ENCODE data around the gene KCNE2.

KCNE2 gene, protein sequence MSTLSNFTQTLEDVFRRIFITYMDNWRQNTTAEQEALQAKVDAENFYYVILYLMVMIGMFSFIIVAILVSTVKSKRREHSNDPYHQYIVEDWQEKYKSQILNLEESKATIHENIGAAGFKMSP

DNA sequence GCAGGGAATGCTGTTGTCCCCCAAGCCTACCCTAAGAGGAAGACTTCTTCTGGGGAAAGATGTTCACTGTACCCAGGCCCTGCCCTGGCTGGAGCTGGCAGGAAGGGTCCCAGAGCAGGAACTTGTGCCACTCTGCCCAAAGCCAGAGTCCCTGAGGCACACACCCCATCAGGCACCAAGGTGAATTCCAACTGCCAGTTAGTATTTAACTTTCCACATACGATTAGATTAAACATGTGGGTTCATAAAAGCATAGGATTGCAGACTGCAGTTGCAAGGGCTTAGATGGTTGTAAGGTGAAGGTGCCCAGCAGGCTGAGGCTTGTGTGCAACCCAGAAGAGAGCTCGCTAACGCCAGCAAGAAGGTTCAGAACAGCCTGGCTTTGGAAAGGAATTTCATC, at the start of gene KCNE2:
Gene KCNE2 (plus strand): TSS at position 274 of the 400 bp plus-strand sequence. CDS start 6,473 bp downstream, outside the sequence.
- DNase-seq: no peak

GRCh38 chr21:34319585-34319984, 44.2 kb upstream of the KCNE2 start:
- DNase-seq: no peak

DNA sequence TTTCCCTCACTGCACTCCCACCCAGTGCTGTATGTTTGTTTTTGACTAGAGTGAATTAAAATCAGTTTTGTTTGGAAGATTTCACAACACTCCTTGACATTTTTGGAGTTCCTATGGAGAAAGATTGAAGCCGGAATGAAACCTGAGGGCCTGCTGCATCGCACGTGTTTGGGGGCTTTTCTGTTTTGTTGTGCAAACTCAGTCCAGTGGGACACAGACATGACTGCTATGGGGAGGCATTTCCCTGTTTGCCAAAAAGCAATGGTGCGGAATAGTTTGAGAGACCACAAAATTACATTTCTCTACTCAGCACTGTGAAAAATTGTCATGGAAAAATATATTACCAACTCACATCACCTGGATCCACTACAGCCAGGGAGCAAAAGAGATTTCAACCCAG, 43.8 kb upstream of the KCNE2 start:
- no peak for DNase-seq

DNA sequence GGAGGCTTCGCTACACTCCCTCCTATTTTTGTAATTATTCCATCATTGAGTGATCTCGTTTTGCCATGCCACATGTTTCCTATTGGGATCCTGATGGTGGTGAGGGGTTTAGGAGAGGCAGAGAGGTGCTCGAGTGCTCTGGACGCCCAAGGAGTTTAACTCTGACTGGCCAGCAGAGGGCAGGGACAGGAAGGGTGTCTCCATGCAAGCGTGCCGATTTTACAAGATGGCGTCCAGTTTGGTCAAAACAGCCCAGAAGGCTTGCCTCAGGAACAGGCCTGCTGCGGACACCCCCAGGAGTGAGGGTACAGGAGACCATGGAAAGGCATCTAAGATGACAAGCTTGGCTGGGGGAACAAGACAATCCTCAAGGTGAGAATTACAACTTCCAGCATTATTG, 33.8 kb upstream of the KCNE2 start:
- DNase-seq: no peak

DNA sequence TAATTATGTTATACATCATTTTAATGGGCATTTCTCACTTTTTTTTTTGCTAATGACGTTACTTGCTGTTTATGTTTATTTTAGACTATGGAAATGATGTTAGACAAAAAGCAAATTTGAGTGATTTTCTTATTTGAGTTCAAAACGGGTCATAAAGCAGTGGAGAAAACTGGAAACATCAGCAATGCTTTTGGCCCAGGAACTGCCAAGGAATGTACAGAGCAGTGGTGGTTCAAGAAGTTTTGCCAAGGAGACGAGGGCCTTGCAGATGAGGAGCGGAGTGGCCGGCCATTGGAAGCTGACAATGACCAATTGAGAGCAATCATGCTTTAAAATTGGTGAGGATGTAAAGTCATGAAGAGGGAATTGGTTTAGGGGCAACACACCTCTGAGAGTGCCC, 32.1 kb upstream of the KCNE2 start:
- DNase-seq: no peak

GRCh38 chr21:34332347-34332746, 31.5 kb upstream of the KCNE2 start:
- DNase-seq: no peak

GRCh38 chr21:34333121-34333739, 30.6 kb upstream of the KCNE2 start:
- DNase-seq: no peak

- no peak for DNase-seq
Observed at GRCh38 chr21:34335316-34335715, 28.5 kb upstream of the KCNE2 start.

DNA sequence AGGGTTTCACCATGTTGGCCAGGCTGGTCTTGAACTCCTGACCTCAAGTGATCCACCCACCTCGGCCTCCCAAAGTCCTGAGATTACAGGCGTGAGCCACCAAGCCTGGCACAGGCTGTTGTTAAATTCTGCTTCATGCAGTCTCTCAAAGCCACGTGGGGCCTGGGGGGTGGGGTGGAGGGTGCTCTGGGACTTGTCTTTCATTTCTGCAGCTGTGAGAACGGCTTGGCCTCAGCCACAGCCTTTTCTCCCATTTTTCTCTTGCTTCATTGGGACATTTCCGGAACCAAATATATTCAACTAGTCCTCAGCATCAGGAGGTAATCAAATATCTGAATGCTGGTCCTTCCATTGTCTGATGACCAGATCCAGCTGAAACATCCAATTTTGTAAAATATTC, 27.6 kb upstream of the KCNE2 start:
- no peak for DNase-seq

DNA sequence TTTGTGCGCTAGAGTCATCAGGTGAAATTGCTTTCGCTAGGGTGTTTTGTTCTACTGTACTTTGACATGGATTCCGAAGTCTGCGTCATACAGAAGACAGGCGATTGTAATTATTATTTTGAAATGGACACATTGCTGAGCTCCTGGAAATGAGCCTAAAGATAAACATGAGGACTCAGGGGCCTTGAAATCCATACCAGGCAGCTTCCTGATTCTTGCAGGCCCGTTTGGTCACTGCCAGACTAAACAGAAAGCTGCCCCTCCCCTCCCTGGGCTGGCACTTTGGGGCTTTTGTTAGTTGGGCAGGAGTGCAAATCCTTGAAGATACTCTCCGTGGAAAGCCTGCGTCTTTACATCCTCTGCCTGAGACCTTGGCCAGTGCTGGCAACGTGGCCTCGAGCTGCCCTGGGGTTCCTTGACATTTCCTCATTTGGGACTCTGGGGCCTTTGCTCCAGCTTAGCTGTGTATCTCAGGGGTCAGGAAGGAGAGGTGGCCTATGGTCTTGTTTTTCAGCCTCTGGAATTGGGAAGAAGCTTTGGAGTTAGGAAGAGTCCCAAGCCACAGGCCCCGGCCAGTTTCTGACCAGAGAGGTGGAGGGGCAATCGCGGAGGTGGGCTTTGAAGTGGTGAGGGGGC, 26.9 kb upstream of the KCNE2 start:
- no peak for DNase-seq

GRCh38 chr21:34337741-34338140, 26.1 kb upstream of the KCNE2 start:
- no peak for DNase-seq

DNA sequence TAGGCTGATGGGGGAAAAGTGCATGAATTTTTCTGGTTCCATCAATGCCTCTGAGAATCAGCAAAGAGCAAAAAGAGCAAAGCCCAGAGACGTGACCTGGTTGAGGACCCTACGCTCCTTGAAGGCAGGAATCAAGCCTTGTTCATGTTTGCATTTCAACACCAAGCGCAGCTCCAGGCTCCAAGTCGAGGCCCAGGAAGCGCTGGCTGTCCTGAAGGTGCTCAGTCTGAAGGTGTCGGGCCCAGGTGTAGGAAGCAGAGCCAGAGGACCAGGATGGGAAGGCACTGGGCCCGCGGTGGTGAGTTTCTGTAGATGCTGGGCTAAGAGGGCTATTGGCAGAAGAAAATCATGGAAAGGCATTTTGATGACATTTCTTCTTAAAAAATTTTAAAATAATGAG, 25.6 kb upstream of the KCNE2 start:
- DNase-seq: no peak

DNA sequence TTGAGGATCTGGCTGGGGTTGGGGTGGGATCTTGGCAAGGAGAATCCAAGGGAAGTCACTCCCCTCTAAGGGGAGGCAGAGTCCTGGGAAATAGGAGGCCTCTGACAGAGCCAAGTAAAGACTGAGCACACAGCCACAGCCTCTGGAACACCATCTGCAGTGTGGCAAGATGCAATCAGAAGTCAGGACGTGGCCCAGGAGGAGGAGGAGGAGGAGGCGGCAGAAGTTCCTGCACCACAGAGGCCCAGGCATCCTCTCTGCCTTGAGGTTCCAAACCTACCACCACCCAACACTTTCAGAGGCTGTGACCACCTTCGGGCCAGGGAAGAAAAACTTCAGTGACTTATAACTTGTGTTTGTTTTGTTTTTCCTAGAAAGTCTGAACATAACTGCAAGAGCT, 23.7 kb upstream of the KCNE2 start:
- no peak for DNase-seq

DNA sequence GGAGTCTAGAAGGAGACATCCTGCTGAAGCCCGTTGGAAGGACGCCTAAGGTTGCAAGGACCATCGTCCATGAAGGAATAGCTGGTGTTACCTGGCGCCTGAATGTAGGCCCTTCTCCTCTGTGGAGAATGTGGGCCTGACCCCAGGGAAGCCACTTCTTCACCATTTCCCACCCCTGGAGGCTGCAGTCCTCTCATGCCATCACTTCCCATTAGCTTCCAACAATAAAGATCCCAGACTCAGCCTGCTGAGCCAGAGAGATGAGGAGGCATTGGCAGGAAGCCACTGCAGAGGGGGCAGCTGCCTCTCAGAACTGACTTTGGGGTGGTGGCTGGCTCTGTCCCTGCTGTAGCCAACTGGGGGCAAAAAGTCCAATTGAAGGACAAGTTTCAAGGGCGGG, 21.3 kb upstream of the KCNE2 start:
- no peak for DNase-seq

- DNase-seq: no peak
Observed at GRCh38 chr21:34343347-34343746, 20.5 kb upstream of the KCNE2 start.

DNA sequence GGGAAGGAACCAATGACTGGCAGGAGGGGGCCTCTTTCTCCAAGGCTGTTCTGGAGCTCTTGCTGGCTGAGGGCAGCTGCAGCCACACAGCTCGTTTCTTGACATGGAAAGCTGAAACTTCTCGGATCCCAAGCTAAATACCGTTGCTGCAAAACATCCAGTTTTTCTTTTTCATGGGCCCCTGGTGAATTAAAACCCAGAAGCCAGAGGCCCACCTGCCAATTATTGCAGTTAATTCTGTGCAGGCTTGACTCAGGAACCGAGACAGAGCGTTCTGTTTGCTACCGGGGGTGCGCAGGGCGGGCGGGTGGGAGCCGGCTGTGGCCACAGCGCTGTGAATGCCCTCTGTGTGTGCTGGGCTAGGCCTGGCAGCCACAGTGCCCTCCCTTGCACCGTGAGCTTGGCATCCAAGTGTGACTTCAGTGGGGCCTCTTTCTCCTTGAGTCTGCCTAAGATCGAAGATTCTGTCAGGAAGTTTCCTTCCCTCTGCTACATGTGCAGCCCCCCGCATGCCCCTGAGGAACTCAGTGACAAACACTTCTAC, 19.9 kb upstream of the KCNE2 start:
- no peak for DNase-seq

DNA sequence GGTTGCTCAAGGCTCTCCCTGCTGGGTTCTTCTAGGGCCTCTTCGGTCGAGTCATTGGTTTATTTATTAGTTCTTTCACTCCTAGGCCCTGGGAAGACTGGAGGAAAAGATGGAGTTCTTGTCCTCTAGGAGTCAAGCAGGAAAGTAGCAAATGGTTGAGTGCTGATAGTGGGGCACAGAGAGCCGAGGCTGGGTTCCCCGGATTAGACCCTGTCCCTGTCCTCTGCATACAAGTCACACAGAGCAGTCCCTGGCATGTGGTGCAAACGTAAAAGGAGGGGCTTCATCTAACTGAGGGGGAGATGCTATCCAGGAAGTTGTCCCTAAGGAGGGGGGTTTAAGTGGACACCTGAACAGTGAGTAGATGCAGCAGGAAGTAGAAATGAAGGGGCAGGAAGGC, 19.2 kb upstream of the KCNE2 start:
- DNase-seq: no peak

DNA sequence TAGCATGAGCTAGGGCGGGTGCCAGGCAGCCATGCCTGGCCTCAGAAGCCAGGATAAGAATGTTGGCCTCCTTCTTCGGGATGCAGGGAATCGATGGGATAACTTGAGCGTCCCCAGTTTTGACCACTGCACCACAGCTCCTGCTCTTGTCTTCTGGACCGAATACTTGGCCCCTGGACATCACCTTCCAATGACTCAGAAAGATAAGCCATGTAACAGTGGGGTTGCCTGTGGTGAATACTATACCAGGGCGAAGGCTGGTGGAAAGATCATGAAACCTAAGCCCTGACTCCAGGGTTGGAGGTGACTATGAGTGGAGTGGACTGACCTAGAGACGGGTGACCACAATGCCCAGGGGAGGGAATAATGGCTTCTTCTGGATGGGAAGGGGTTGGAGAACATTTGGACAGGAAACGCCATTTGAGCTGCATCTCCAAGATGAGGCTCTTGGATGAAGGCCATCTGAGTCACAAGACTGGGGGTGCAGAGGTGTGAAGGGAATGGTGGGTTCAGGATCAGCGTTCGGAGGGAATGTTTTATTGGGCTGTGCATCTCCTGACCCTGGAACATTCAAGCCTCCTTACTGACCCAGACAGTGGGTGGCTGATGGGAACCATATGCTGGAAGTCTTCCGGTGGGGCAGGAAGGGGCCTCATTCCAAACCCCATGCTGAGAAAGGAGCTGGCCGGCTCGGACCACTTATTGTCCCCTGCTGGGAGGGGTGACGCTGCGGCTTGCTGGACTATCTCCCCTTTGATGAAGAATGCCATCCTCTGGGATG, 18.5 kb upstream of the KCNE2 start:
- DNase-seq: no peak

DNA sequence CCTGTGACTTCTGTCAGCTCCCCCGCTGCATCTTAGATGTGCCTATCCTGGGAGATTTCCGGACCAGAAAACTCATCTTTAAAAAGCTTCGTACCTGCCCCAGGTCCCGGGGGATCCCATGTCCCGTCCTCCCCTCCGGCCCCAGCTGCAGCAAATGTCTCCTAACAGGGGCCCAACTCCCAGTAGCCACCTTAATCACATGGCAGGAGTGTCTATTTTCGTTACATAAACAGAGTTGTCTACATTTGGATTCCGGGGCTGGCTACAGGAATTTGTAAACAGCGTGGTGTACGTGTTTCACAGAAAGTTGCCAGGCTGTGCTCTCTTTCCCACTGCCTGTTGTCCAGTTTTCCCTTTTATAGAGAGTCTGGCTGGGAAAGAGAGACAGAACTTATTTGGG, 17.9 kb upstream of the KCNE2 start:
- DNase-seq: no peak

DNA sequence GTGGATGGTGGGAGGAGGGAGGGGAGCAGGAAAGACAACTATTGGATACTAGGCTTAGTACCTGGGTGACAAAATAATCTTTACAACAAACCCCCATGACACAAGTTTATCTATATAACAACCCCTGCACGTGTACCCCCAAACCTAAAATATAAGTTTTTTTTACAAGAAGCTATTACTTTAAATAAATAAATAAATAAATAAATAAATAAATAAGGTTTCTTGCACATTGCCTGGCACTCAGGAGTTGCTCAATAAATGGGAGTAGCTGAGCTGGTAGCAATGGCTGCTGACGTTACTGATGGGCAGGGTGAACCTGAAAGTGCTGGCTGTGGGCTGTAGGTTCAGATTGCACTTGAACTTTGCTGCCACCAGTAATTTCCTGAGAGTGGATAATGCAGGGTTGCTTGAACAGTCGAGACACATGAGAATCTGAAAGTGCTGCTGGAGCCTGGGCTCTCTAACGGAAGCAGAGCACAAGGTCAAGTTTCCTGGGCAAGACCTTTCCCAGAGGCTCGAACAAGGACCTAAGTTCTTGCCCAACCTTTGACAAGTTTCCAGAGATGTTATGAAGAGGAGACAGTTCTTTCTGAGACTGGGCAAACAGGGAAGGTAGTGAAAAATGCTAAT, 14.8 kb upstream of the KCNE2 start:
- no peak for DNase-seq

DNA sequence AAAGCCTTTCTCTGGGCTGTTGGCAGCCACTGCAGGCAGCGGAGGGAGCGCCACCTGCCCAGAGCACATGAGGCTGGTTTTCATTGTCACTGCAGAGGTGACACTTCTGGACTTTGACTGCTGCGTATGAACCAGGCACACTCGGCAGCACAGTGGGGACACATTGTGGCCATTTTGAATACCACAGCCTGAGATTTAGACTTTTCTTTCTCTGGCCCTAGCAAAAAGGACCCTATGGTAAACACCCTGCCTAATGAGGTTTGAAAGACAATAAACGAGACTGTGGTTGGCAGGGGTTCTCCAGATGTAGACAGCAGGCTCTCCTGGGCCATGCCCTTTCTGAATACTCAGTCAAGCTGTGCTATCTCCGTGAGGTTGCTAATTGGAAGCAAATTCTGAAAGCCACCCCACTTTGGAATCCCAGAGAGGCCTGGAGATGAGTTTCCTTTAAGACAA, 12.0 kb upstream of the KCNE2 start:
- peak; percentile 87 for DNase-seq

DNA sequence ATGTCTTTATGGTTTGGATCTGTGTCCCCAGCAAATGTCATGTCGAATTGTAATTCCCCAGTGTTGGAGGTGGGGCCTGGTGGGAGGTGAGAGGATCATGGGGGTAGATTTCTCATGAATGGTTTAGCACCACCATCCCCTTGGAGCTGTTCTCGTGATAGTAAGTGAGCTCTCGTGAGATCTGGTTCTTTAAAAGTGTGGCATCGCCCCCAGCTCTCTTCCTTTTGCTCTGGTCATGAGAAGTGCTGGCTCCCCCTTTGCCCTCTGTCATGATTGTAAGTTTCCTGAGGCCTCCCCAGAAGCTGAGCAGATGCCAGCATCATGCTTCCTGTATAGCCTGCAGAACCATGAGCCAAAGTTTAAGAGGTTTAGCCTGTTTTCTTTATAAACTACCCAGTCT, 11.2 kb upstream of the KCNE2 start:
- DNase-seq: no peak

GRCh38 chr21:34353182-34353581, 10.6 kb upstream of the KCNE2 start:
- DNase-seq: no peak
